ENCODE results near the gene UBTF. TPM values are rescaled to one million over a fixed set of nuclear protein-coding genes. Genes with fewer than 3 reads are reported as not detected.

The UBTF gene
- total RNA-seq, 3 donors from 2014 or later (not counting 1 experiment from before 2014, with no cell fraction given): 132 to 169 (median 168) TPM

GRCh38 chr17:44254361-44255095, 35.1 kb upstream of the UBTF start:
- Histone ChIP-seq H3K36me3 (ENCODE audit: control insufficient read depth, insufficient read depth, low read length) (no peaks in the 10 kb centered on the region), H3K27me3 (ENCODE audit: control insufficient read depth, insufficient read depth, low read length) (no peaks in the 10 kb centered on the region), H3K4me3 (ENCODE audit: low read length) (no peak overlapping the region), H3K4me1 (ENCODE audit: control insufficient read depth, insufficient read depth, low read length) (no peaks in the 10 kb centered on the region), H3K9me3 (ENCODE audit: control insufficient read depth, insufficient read depth, low read length) (no peaks in the 10 kb centered on the region), H3K27ac (ENCODE audit: low read length) (no peak overlapping the region)
- Mint-ChIP-seq H3K4me1 (no peaks in the 10 kb centered on the region), H3K36me3 (no peaks in the 10 kb centered on the region), H3K27me3 (ENCODE audit: low read depth in 2 of 2) (no peaks in the 10 kb centered on the region), H3K4me3 (no peak overlapping the region), H3K9me3 (no peaks in the 10 kb centered on the region), H3K27ac (no peak overlapping the region)
- ATAC-seq (no peak), DNase-seq (no peak)
- 85% methylated on average over 8 of the region's 10 CpGs for WGBS (ENCODE audit: insufficient coverage)
- intact Hi-C loops (cut with micrococcal nuclease): no loop called here
- no peak for TF ChIP-seq CTCF (IDR thresholded peaks at IDR 0.05)

GRCh38 chr17:44253006-44253405, 33.5 kb upstream of the UBTF start:
- intact Hi-C loops (cut with micrococcal nuclease): no loop called here
- Histone ChIP-seq H3K9me3 (ENCODE audit: control insufficient read depth, insufficient read depth, low read length) (no peaks in the 10 kb centered on the region), H3K27me3 (ENCODE audit: control insufficient read depth, insufficient read depth, low read length) (no peaks in the 10 kb centered on the region), H3K4me3 (ENCODE audit: low read length) (no peak overlapping the region), H3K27ac (ENCODE audit: low read length) (no peak overlapping the region), H3K36me3 (ENCODE audit: control insufficient read depth, insufficient read depth, low read length) (no peaks in the 10 kb centered on the region), H3K4me1 (ENCODE audit: control insufficient read depth, insufficient read depth, low read length) (peaks cover 12% of the 10 kb centered on the region)
- TF ChIP-seq CTCF (IDR thresholded peaks at IDR 0.05): no peak
- no peak for ATAC-seq
- H3K36me3 Mint-ChIP-seq: no peaks in the 10 kb centered on the region
- no peaks in the 10 kb centered on the region for H3K9me3 Mint-ChIP-seq
- no peaks in the 10 kb centered on the region for H3K27me3 Mint-ChIP-seq (ENCODE audit: low read depth in 2 of 2)
- H3K4me3 Mint-ChIP-seq: no peak overlapping the region
- H3K27ac Mint-ChIP-seq: no peak overlapping the region
- 77% methylated on average over 11 of the region's 14 CpGs for WGBS (ENCODE audit: insufficient coverage)
- H3K4me1 Mint-ChIP-seq: peaks cover 0 to 9% of the 10 kb centered on the region in 2 donors
- no peak for DNase-seq

GRCh38 chr17:44251062-44251461, 31.6 kb upstream of the UBTF start:
- H3K27me3 Mint-ChIP-seq (ENCODE audit: low read depth in 2 of 2): no peaks in the 10 kb centered on the region
- DNase-seq (no peak), ATAC-seq (no peak)
- no peak overlapping the region for H3K4me3 Mint-ChIP-seq
- intact Hi-C loops (cut with micrococcal nuclease): no loop called here
- H3K36me3 Mint-ChIP-seq: no peaks in the 10 kb centered on the region
- H3K27ac Mint-ChIP-seq: peak overlapping the region in 1 of 2 donors; percentile 45
- H3K27me3 ChIP-seq (ENCODE audit: control insufficient read depth, insufficient read depth, low read length): no peaks in the 10 kb centered on the region
- peaks cover 11 to 29% of the 10 kb centered on the region in 2 donors for H3K4me1 Mint-ChIP-seq
- TF ChIP-seq CTCF (IDR thresholded peaks at IDR 0.05): no peak
- no peaks in the 10 kb centered on the region for H3K36me3 ChIP-seq (ENCODE audit: control insufficient read depth, insufficient read depth, low read length)
- no peak overlapping the region for H3K27ac ChIP-seq (ENCODE audit: low read length)
- WGBS (ENCODE audit: insufficient coverage): 95% methylated on average over 17 of the region's 17 CpGs
- H3K4me1 ChIP-seq (ENCODE audit: control insufficient read depth, insufficient read depth, low read length): peaks cover 31% of the 10 kb centered on the region
- H3K4me3 ChIP-seq (ENCODE audit: low read length): no peak overlapping the region
- H3K9me3 Mint-ChIP-seq: no peaks in the 10 kb centered on the region
- no peaks in the 10 kb centered on the region for H3K9me3 ChIP-seq (ENCODE audit: control insufficient read depth, insufficient read depth, low read length)

Measured in natural killer cell (primary cell).